Lung (tissue), 12 donors: Measurements from ENCODE around the gene SH3GL2. TPM values are rescaled to one million over a fixed set of nuclear protein-coding genes. Genes with fewer than 3 reads are reported as not detected.

Experiments used
- ATAC-seq: fragments of 200-7000 bp; cut with Tn5 transposase; one replicate; pipeline ENCODE4 v1.9.1; 2020; ENCODE audit warnings: moderate number of reproducible peaks; ENCODE audit not compliant: insufficient read depth, low FRiP score
- DNase-seq, 3 donors: peaks; one replicate each; pipeline ENCODE4 v3.0.0-alpha.2; 2013 to 2017
- H3K27ac ChIP-seq, 2 donors: one replicate each; pipeline ENCODE4 v1.5.1; 2013; ENCODE audit warnings: mild to moderate bottlenecking in 2 of 2, moderate library complexity in 2 of 2, control low read depth in 1 of 2, inconsistent platforms in 1 of 2, low read depth in 1 of 2, low read length in 1 of 2
- H3K27me3 ChIP-seq, 3 donors: one replicate each; pipeline ENCODE4 v1.5.1; 2013; ENCODE audit warnings: low read length in 2 of 3; ENCODE audit not compliant: control insufficient read depth in 3 of 3, insufficient read depth in 3 of 3
- H3K36me3 ChIP-seq, 4 donors: one replicate each; pipeline ENCODE4 v1.5.1; 2013; ENCODE audit warnings: low read length in 4 of 4, mild to moderate bottlenecking in 1 of 4, moderate library complexity in 1 of 4; ENCODE audit not compliant: control insufficient read depth in 4 of 4, insufficient read depth in 4 of 4
- H3K4me1 ChIP-seq, 5 donors: one replicate each; pipeline ENCODE4 v1.5.1; 2013; ENCODE audit warnings: low read length in 5 of 5, mild to moderate bottlenecking in 2 of 5, moderate library complexity in 1 of 5; ENCODE audit not compliant: control insufficient read depth in 5 of 5, insufficient read depth in 5 of 5
- H3K4me3 ChIP-seq: one replicate; pipeline ENCODE4 v1.5.1; 2013; ENCODE audit warnings: mild to moderate bottlenecking, control low read depth, moderate library complexity
- H3K9ac ChIP-seq, 2 donors: one replicate each; pipeline ENCODE4 v1.5.1; 2013; ENCODE audit warnings: low read length in 2 of 2, control low read depth in 1 of 2; ENCODE audit not compliant: insufficient read depth in 1 of 2
- H3K9me3 ChIP-seq, 4 donors: one replicate each; pipeline ENCODE4 v1.5.1; 2013; ENCODE audit warnings: low read length in 3 of 4, mild to moderate bottlenecking in 1 of 4, moderate library complexity in 1 of 4; ENCODE audit not compliant: control insufficient read depth in 4 of 4, insufficient read depth in 3 of 4
- CTCF ChIP-seq: IDR thresholded peaks from 2 replicates; pipeline ENCODE4 v1.5.1; 2012; ENCODE audit warnings: mild to moderate bottlenecking; ENCODE audit errors: control extremely low read depth, extremely low read depth
- WGBS, 2 donors: extraction: QIAGEN DNeasy Blood & Tissue Kit; methylation state at CpG; one replicate each; pipeline ENCODE4 v1.1.7; 2013; 5-methylcytosine and 5-hydroxymethylcytosine counted together
- polyA plus RNA-seq, 2 donors: library from polyadenylated mRNA; stranded (reverse); fragments of 200-250 nt; gene quantifications; one replicate each; pipeline ENCODE4 v1.2.1, GENCODE V29; 2013
- total RNA-seq, 2 donors: library from RNA; depleted of rRNA in 1 of 2; stranded (reverse); fragments of >200 nt in 1 of 2; gene quantifications; one replicate each; pipeline ENCODE4 v1.2.1, GENCODE V29; 2014 to 2021
- donor health status: control.
- donor health status: control.
- donor health status: Bipolar disorder and iron deficiency.
- donor health status: healthy.
- donor health status: DM: yes; HTN: yes; CAD: no.

Gene SH3GL2
- total and polyA plus RNA-seq, 4 donors: 0.07 to 2.9 (median 1.1) TPM

GRCh38 chr9:17810317-17810716, 231.5 kb downstream of the SH3GL2 start:
- whole genome bisulfite sequencing, 2 donors: 64 to 81% methylated on average over 4 of the region's 4 CpGs
- Histone ChIP-seq H3K27ac (no peak overlapping the region), H3K36me3 (no peaks in the 10 kb centered on the region), H3K9ac (no peak overlapping the region), H3K4me3 (no peak overlapping the region), H3K9me3 (no peaks in the 10 kb centered on the region), H3K4me1 (peaks cover 0 to 6% (median 0%) of the 10 kb centered on the region in 5 donors), H3K27me3 (peaks cover 0 to 6% (median 0%) of the 10 kb centered on the region in 3 donors)
- ATAC-seq: no peak
- DNase-seq: no peak
- TF ChIP-seq CTCF: no peak

GRCh38 chr9:17810728-17811571, 232.1 kb downstream of the SH3GL2 start:
- peak; percentile 39 for TF ChIP-seq CTCF
- H3K36me3 ChIP-seq: no peaks in the 10 kb centered on the region
- H3K27ac ChIP-seq: no peak overlapping the region
- peaks cover 0 to 6% (median 0%) of the 10 kb centered on the region in 5 donors for H3K4me1 ChIP-seq
- no peak overlapping the region for H3K4me3 ChIP-seq
- DNase-seq (peak; percentile 65 to 88 (median 87)), ATAC-seq (no peak)
- no peak overlapping the region for H3K9ac ChIP-seq
- H3K27me3 ChIP-seq: peaks cover 0 to 6% (median 0%) of the 10 kb centered on the region in 3 donors
- WGBS, 2 donors: 21 to 25% methylated on average over 13 of the region's 13 CpGs
- no peaks in the 10 kb centered on the region for H3K9me3 ChIP-seq

GRCh38 chr9:17813798-17814197, 234.9 kb downstream of the SH3GL2 start:
- DNase-seq (no peak), ATAC-seq (no peak)
- peaks cover 0 to 6% (median 0%) of the 10 kb centered on the region in 5 donors for H3K4me1 ChIP-seq
- H3K27me3 ChIP-seq: peaks cover 0 to 6% (median 0%) of the 10 kb centered on the region in 3 donors
- no peak for TF ChIP-seq CTCF
- no peaks in the 10 kb centered on the region for H3K9me3 ChIP-seq
- no peak overlapping the region for H3K27ac ChIP-seq
- no peak overlapping the region for H3K9ac ChIP-seq
- no peak overlapping the region for H3K4me3 ChIP-seq
- no peaks in the 10 kb centered on the region for H3K36me3 ChIP-seq
- 86 to 91% methylated on average over 4 of the region's 4 CpGs for WGBS, 2 donors
